Body of pancreas (tissue), 4 donors: Measurements from ENCODE around the gene RFX4. TPM values are rescaled to one million over a fixed set of nuclear protein-coding genes. Genes with fewer than 3 reads are reported as not detected.
A peak's percentile ranks its signal among the peaks of the same experiment; 100 is the strongest.

Source experiments
- ATAC-seq: fragments of 150-250 bp; one replicate; pipeline ENCODE4 v1.9.1; 2016
- DNase-seq, 4 donors: peaks; one replicate each; pipeline ENCODE4 v3.0.0-alpha.2; 2019
- H3K27ac ChIP-seq, 4 donors: fragments of 200-600 bp; sonication (generic); 1 replicate in 3 of 4; 2 replicates in 1 of 4; pipeline versions ENCODE4 v1.5.1 to v1.6.1; 2016 to 2019; ENCODE audit warnings: mild to moderate bottlenecking in 1 of 4, mixed read lengths in 1 of 4, moderate library complexity in 1 of 4
- H3K27me3 ChIP-seq, 2 donors: fragments of 200-600 bp; sonication (generic); one replicate each; pipeline ENCODE4 v1.6.0; 2016; ENCODE audit warnings: mild to moderate bottlenecking in 1 of 2
- H3K36me3 ChIP-seq, 2 donors: fragments of 200-600 bp; sonication (generic); replicated peaks in 1 of 2; 2 replicates each; pipeline ENCODE4 v1.5.1; 2016; ENCODE audit warnings: low read depth in 2 of 2; ENCODE audit not compliant: insufficient read depth in 1 of 2
- H3K4me1 ChIP-seq: fragments of 200-600 bp; sonication (generic); one replicate; pipeline ENCODE4 v1.6.0; 2016
- H3K4me3 ChIP-seq, 2 donors: fragments of 200-600 bp; sonication (generic); 1 replicate in 1 of 2; 2 replicates in 1 of 2; pipeline ENCODE4 v1.5.1; 2016 to 2019
- H3K9me3 ChIP-seq, 3 donors: fragments of 200-600 bp; sonication (generic); 1 replicate in 2 of 3; 2 replicates in 1 of 3; pipeline ENCODE4 v1.5.1; 2016
- CTCF ChIP-seq, 7 experiments: fragments of 450-650 bp in 4 of 7; fragments of 200-600 bp in 3 of 7; sonication (generic) in 3 of 7; IDR thresholded peaks; one replicate each; pipeline ENCODE4 v1.5.1; 2016 to 2019; ENCODE audit warnings: antibody characterized with exemption in 7 of 7
- POLR2A ChIP-seq, 3 donors: fragments of 450-650 bp; IDR thresholded peaks; one replicate each; pipeline ENCODE4 v1.6.1; 2016; ENCODE audit warnings: antibody characterized with exemption in 3 of 3, mild to moderate bottlenecking in 2 of 3
- WGBS, 2 donors: methylation state at CpG; one replicate each; pipeline ENCODE4 v1.1.5; 2017; 5-methylcytosine and 5-hydroxymethylcytosine counted together
- intact Hi-C: fragments of 100-400 bp; cut with DNase I; formaldehyde crosslinking; loops from one replicate; pipeline ENCODE4 v1.15.1; 2023
- total RNA-seq, 2 donors: library from RNA; depleted of rRNA; stranded (reverse); fragments of >200 nt; gene quantifications; one replicate each; pipeline ENCODE4 v1.1.0, GENCODE V29; 2016

The RFX4 gene
- total RNA-seq, 2 donors from 2014 or later: not detected

- Histone ChIP-seq H3K27ac (peak overlapping the region in 3 of 4 donors; percentile 2 to 42 (median 20)), H3K36me3 (no peaks in the 10 kb centered on the region), H3K27me3 (no peaks in the 10 kb centered on the region), H3K4me1 (peaks cover 17% of the 10 kb centered on the region), H3K9me3 (no peaks in the 10 kb centered on the region), H3K4me3 (no peak overlapping the region)
- ATAC-seq: peak; percentile 21
- no peak for DNase-seq
- WGBS, 2 donors: 47 to 59% methylated on average over 10 of the region's 10 CpGs
- intact Hi-C loops: no loop called here
- TF ChIP-seq CTCF (IDR thresholded peaks at IDR 0.05) (no peak), POLR2A (IDR thresholded peaks at IDR 0.05) (no peak)
These were observed 157.2 kb downstream of the RFX4 start for GRCh38 chr12:106739815-106740530.

- Histone ChIP-seq H3K9me3 (no peaks in the 10 kb centered on the region), H3K4me3 (no peak overlapping the region), H3K36me3 (no peaks in the 10 kb centered on the region), H3K27ac (no peak overlapping the region), H3K27me3 (no peaks in the 10 kb centered on the region), H3K4me1 (peaks cover 17% of the 10 kb centered on the region)
- 65% methylated on average over 5 of the region's 5 CpGs for WGBS, 2 donors
- DNase-seq (no peak), ATAC-seq (no peak)
- intact Hi-C loops: no loop called here
- TF ChIP-seq CTCF (IDR thresholded peaks at IDR 0.05) (no peak), POLR2A (IDR thresholded peaks at IDR 0.05) (no peak)
These were observed 158.0 kb downstream of the RFX4 start for GRCh38 chr12:106740818-106741217.

- 67 to 70% methylated on average over 2 of the region's 2 CpGs for WGBS, 2 donors
- TF ChIP-seq POLR2A (IDR thresholded peaks at IDR 0.05): no peak
- intact Hi-C loops: no loop called here
These were observed 158.4 kb downstream of the RFX4 start for GRCh38 chr12:106741247-106741646.

GRCh38 chr12:106743270-106743988 is 160.6 kb downstream of the RFX4 start:
- Histone ChIP-seq H3K9me3 (no peaks in the 10 kb centered on the region), H3K36me3 (no peaks in the 10 kb centered on the region), H3K4me3 (no peak overlapping the region), H3K27me3 (no peaks in the 10 kb centered on the region), H3K27ac (no peak overlapping the region), H3K4me1 (peaks cover 17% of the 10 kb centered on the region)
- intact Hi-C loops: no loop called here
- TF ChIP-seq CTCF (IDR thresholded peaks at IDR 0.05) (no peak), POLR2A (IDR thresholded peaks at IDR 0.05) (no peak)
- ATAC-seq: no peak
- WGBS, 2 donors: 50 to 55% methylated on average over 8 of the region's 8 CpGs
- DNase-seq: no peak

More at GRCh38 chr12:106741247-106741646, 158.4 kb downstream of the RFX4 start:
- no peak for DNase-seq
- no peak for ATAC-seq
- Histone ChIP-seq H3K27ac (no peak overlapping the region), H3K4me3 (no peak overlapping the region), H3K27me3 (no peaks in the 10 kb centered on the region), H3K9me3 (no peaks in the 10 kb centered on the region), H3K4me1 (peaks cover 17% of the 10 kb centered on the region), H3K36me3 (no peaks in the 10 kb centered on the region)

GRCh38 chr12:106744600-106744999 is 161.8 kb downstream of the RFX4 start:
- H3K4me1 ChIP-seq: peaks cover 11% of the 10 kb centered on the region

More at GRCh38 chr12:106744600-106744999, 161.8 kb downstream of the RFX4 start:
- H3K27ac ChIP-seq: no peak overlapping the region
- intact Hi-C loops: no loop called here
- DNase-seq (no peak), ATAC-seq (no peak)
- H3K27me3 ChIP-seq: no peaks in the 10 kb centered on the region
- no peak overlapping the region for H3K4me3 ChIP-seq
- H3K36me3 ChIP-seq: no peaks in the 10 kb centered on the region
- TF ChIP-seq POLR2A (IDR thresholded peaks at IDR 0.05): no peak
- no peak for TF ChIP-seq CTCF (IDR thresholded peaks at IDR 0.05)
- no peaks in the 10 kb centered on the region for H3K9me3 ChIP-seq
- 68 to 69% methylated on average over 6 of the region's 6 CpGs for WGBS, 2 donors
